NCI-H446 (cell line): ENCODE data around the gene CGRRF1.

Experiments used
- DNase-seq, 2 experiments: peaks; one replicate each; lab custom pipeline; 2025; lab: John Stamatoyannopoulos, UW

CGRRF1 gene, protein sequence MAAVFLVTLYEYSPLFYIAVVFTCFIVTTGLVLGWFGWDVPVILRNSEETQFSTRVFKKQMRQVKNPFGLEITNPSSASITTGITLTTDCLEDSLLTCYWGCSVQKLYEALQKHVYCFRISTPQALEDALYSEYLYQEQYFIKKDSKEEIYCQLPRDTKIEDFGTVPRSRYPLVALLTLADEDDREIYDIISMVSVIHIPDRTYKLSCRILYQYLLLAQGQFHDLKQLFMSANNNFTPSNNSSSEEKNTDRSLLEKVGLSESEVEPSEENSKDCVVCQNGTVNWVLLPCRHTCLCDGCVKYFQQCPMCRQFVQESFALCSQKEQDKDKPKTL

DNA sequence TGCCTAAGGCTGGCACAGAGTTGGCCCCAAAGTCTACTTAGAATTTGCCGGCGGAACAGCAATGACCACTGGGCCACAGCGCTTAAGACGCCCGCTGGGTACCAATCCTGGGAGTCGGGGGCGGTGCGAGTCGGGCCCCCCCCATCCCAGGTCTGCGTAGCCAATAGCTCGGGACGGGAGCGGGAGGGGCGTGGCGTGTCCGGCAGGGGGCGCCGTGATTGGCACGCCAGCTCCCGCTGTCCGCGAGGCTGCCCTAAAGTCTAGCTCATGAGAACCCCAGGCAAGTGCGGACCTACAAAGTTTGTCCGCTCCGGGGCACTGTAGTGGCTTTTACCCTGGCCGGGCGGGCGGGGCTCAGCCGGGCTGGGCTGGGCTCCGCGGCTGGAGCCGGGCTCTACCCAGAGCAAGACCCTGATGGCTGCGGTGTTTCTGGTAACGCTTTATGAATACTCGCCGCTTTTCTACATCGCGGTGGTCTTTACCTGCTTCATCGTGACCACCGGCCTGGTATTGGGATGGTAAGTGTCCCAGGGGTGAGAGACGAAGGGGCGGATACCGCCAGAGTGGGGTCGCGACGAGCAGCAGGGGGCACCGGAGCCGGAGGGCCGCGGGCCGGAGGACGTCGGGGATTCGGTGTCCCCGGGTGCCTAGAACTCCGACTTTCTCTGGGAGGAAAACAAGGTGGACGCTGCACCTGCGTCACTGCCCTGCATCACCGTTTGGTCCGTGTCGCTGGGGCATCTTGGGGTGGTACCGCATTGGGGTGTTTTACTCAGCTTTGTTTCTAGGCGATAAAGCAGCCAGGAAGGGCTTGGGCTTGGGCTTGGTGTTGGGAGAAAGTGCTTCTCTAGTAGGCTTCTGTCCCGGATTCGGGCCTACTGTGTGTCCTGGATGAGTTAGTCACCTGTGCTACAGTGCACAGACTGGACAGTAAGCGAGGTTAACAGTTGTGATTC is at the start of gene CGRRF1:
TSS of gene CGRRF1 (plus strand) at position 361 of the 956 bp plus-strand sequence. CDS start at position 415, 54 bp downstream.
- DNase-seq: peak; percentile 94 to 96

DNA sequence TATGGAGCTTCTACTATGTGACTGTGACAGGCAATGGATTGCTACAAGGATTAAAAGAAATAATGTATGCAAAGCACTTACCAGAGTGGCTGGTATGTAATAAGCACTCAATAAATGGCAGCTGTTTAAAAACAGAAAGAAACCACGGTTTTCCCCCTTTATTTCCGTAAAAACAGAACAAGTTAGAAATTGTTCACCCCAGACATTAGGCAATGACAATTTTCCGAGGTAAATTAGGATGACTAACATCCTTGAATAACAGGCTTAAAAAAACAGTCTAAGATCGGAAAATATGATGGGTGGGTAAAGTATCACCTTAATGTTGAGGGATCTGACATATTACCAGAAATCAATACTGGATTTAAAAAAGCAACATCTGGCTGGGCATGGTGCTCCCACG is 47.7 kb upstream of the CGRRF1 start:
- no peak for DNase-seq

DNA sequence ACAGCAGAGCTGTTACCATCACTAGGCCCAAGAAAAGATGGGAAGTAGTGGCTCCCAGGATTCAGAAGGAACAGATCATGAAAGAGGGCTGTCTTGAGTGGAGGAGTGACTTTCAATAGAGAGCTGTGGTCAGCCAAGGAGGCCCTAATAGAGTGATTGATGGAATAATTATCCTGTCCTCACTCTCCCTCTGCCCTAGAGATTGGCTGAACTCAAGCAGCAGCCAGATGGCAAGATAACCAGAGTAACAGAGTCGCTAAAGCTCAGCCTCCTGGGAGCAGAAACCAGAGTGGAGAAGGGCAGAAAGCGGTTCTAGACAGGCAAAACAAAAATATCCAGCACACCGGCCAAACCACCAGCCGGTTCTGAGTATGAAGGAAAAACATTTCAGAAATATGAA is 44.1 kb upstream of the CGRRF1 start:
- peak in 1 of 2 experiments; percentile 52 for DNase-seq

DNA sequence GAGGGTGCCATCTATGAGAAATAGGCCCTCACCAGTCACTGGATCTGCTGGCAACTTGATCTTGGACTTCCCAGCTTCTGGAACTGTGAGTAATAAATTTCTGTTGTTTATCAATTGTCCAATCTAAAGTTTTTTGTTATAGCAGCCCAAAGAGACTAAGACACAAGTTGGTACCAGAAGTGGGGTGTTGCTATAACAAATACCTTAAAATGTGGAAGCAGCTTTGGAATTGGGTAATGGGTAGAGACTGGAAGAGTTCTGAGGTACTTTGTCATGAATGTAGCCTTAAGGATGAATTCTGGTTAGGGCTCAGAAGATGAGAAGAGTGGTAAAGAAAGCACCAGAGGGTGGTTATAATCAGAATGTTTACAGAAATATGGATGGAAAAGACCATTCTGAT is 42.4 kb upstream of the CGRRF1 start:
- no peak for DNase-seq

DNA sequence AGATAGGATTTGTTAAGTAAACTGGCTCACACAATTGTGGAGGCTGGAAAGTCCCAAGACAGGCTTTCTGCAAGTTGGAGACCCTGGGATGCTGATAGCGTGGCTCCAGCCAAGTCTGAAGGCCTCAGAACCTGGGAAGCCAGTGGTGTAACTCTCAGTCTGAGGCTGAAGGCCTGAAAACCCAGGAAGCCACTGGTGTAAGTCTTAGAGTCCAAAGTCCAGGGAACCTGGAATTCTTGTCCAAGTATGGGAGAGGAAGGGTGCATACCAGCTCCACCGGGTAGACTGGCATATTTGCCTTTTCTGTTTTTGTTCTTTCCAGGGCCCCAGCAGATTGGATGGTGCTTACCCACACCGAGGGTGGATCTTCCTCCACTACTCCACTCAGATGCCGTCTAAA is 39.0 kb upstream of the CGRRF1 start:
- no peak for DNase-seq

DNA sequence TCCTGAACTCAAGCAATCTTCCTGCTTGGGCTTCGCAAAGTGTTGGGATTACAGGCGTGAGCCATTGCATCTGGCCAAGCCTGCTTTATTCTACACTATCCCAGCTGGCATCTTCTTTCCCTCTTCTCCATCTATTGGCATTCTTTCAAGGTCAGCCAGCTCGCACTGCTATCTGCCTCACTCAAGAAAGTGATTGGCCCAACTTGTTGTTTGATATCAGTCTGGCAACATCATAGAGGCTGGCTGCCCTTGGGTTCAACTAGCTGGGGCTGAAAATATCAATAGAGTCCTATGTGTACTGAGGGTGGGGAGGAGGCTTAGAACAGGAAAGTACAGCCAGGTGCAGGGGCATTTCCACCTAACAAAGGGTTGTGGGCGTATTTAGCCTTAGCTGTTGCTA is 38.1 kb upstream of the CGRRF1 start:
- no peak for DNase-seq

DNA sequence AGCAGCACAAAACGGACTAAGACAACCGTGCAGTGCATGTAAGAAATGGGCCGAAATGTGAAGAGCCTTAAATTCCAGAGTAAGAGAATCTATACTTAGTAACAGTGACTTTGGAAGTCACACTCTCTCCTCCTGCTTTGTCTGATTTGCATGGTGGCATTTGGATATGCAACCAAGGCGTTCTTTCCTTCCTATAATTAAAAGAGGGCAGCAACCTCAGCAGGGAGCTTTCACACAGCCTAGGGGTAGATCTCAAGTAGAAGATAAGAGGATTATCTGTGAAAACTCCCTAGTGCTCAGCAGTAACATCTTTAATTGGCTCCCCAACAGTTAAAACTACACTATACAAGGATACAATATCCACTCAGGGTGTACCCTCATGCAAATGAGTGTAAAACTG is 37.4 kb upstream of the CGRRF1 start:
- DNase-seq: no peak

DNA sequence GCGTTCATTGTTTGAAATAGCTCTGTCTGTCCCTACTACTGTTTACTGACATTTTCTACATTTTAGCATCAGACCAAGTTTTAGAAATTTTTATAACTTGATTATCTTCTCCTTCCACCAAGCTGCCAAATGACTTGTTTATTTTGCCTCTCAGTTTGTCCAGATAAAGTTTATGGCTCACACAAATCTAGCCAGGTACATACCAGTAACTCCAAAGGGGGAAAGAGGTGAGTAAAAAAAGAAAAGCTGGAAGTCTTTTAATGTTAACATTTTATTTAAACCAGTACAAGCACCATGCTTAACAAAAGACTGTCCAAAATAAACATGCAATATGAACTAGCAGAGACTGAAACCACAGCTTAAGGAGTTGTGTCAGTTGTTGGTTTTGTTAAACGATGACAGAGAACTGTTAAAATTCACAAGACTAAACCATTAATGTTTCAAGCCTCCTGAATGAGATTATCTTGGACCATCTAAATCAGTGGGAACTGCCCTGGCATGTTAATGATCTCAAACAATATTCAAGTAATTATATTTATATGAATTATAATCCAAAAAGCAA is 35.4 kb upstream of the CGRRF1 start:
- DNase-seq: no peak

DNA sequence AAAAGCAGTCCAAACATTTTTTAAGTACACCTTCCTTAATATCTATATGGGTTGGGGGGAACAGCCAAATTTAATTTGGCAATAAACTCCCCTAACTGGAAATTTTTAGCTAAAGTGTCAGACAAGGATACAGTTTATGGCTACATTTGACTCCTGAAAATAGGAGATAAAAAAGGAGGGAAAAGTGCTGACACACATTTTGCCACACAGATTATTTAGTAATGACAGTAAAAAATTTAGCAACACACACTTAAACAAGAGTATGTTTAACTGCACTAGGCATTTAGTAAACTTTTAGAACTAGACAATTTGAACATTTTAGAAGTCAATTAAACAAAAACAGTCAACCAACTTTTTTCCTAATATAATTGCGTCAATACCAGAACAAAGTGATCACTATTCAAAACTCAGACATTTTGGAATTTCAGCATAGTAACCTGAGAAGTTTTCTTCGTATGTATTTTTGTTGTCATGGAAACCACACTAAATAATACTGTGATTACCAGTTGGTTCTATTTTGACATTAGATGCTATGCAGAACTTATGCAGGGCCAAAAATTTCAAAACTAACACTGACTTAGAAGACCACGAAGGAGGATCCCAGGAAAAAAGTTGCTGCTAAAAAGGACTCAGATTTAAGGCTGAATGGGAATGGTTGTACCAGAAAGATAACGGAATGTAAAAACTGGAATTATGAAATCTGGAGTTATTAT is 34.4 kb upstream of the CGRRF1 start:
- DNase-seq: no peak

DNA sequence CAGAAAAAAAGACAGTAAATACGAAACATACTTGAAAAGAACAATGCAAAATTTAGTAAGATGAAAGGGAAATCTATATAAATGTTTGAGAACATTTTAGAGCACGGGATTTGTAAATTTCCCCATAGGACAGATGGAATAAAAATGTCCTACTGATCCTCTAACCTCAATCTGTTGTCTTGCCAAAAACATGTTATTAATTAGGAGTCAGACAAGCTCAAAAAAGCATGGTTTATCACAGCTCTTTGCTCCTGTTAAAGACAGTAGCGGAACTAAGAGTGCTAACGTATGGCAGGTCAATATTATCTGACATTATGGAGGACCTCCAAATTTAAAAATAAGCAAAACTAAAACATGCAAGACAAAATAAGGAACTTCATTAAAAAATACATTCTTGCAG is 33.8 kb upstream of the CGRRF1 start:
- no peak for DNase-seq

DNA sequence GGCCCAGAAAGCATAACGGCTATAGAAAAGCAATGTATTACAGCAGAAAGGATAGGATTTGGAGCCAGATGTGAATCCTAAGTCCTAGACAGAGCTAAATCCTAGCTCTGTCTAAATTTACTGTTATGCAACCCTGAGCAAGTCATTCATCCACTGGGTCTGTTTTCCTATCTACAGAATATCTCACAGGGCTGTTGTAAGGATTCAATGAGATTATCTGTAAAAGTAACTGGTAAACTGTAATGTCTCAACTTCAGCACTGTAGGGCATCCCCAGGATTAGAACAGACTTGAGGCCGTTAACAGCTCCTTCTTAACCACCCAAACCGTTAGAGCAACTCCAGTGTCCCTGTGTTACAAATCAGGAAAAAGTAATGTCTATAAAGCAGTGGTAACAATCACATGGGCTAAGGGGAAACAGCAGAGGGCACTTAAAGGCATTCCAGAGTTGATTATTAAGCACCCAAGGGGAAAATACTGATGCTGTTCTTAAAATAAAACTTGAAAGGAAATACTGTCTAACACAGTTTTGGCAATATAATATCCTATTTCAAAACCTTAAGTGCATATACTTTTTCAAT is 31.0 kb upstream of the CGRRF1 start:
- no peak for DNase-seq

DNA sequence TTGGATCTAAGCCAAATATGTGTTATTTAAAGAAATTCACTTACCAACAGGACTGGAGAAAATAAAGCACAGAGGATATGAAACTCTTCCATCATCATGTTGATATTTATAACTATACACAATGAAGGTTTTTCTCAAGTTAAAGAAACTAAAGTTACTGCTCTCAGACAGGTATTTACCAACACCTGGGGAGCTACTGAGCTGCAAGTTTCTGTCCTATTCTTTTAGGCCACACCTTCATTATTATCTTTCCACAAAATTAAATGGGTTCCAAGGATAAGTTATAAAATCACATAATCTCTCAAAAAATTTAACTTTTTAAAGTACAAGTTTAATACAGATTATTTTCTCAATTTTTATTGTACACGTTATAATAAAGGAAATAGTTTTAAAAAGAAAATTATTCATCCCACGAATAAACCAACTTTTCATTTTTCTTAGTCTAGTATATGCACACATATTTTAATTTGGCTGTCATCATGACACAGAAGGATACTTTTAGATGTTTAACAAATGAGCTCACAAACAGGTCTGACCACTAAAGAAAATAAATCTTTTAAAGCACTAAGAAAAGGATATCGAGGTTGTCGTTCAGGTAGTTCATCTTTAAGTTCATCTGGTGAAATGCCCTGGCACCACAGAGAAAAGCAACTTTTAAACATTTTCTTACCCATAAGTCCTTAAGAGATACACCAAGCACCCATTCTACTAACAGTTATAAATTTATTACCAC is 28.7 kb upstream of the CGRRF1 start:
- DNase-seq: no peak

DNA sequence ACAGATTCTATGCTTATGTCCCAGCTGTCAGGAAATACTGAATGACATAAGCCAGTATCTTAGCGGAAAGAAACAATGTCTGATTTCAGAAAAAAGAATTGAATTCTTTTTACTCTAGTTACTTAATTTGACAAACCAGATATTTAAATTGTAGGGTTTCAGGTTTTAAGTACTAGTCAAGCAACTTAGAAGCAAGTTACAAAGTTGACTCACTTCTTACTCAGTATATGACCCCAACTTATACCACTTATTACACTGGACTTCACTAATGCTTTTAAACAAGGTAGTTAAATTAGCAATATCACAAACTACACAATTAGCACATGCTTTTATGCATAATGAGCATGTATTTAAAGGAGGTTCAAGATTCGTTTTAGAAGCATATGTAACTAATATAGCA is 28.0 kb upstream of the CGRRF1 start:
- no peak for DNase-seq

DNA sequence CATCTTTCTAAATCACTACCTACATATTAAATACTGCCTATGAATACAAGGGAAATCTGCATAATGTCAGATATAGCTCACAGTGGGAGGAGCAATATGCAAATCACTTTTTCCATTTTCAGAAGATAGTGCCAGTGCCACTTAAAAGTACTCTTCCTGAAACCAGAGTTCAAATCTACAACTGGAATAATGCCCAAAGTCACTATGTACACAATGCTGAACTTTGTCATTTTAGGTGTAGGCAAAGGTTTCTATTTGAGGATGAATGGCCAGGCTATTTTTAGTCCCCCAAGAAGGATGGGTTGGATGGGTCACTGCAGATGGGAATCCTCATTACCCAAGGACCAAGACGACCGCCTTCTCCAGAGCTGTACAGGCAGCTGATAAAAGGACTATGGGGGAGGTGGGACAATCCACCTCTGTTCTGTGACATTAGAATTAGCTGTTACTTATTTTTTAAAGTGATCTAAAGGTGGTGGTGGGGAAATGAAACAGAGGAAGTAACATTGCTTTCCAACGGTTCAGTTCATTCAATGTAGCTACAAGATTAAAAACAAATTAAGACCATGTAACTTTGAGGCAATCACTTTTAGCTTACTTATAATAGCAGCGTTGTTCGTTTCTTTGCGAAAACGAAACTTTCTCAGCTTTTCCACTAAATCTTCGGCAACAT is 26.5 kb upstream of the CGRRF1 start:
- DNase-seq: no peak

DNA sequence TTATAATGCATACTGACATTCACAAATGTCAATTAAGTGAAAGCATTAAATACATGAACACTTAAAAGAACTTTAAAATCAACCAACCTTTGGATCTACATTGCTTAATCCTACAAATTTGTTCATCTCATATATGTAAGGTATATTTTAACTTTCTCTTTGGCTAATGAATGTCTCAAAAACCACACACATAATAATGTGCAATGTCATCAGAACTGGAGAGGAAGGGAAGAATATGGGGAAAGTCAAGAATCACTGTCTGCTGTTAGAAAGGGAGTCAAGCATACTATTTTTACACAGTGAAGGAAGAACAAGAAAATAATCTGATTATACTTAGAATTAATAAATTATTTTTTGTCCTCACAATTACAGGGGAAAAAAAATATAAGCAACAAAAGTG is 25.9 kb upstream of the CGRRF1 start:
- no peak for DNase-seq

DNA sequence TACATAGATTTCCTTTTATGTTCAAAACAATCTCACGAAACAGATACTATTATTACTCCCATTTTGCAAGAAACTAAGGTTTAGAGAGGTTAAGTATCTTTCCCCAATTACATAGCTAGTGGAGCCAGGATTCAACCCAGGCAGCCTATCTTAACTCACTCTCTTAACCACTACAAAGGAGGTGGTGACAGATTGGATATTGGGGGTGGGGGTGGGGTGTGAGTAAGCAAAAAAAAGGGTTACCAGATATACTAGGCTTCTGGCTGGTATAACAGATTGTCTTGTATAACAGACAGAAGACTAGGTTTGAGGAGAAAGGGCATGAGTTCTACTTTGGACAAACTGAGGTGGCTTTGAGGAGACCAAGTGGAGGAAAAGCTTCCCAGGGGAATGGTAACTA is 23.0 kb upstream of the CGRRF1 start:
- no peak for DNase-seq

DNA sequence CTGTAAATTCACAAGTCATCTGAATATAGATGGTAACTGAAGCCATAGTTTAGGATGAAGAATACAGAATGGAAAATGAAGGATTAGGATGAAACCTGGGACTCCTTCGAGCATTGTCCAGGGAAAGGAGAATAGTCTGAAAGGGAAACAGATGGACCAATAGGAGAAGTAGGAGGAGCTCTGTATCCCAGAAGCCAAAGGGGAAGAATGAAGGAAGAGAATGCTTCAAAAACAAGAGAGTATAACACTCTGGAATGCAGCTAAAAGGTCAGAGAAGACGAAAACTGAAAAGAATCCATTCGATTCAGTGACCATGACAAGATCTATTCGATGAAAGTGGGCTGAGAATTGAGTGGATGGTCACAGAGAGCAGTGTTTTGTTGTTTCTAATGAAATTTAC is 21.9 kb upstream of the CGRRF1 start:
- DNase-seq: peak; percentile 20 to 34

DNA sequence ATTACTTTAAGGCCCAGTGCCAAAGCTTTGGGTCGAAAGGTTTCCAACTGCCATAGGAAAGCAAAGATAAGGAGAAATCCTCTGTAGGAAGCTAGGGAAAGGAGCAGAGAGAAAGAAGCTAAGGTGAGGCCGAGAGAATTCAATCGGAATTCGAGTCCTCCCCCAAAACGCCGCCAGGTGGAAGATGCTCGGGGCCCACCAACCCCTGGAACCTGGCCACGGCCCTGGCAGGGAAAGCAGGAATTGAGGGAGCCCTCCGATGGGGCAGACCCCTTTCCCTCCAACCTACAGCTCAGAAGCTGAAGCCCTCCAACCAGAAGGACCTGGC is 21.4 kb upstream of the CGRRF1 start:
- DNase-seq: no peak

DNA sequence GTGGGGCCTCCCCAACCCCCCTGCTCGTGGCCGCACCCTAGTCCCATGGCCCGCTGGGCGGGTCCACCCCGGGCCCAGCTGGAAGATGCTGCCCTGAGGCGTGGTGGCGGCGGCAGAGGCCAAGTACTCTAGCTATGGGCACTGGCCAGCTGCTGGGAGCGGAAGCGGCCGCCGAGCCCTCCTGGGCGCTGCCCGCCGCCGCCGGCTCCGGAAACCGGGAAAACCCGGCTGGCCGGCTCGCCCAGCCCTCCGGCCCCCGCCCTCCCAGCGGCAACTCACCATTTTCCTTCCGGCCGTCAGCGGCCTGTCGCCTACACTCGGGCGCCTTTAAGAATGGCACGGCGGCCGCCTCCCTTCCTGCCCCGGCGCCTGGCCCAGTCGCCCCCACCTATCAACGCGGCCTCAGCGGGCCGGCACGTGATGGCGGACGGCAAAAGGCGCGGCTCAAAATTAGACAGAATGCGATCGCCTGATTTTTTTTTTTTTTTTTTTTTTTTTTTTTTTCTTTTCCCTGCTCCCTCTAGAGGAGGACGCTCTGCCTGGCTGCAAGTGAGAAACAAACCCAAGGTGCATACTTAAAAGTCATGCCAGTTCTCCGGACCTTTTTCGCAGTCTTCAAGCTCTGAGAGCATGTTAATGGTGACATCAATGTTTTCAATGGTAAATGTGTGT is 20.9 kb upstream of the CGRRF1 start, which contains the start of gene GMFB:
TSS of gene GMFB (minus strand) at position 335 of the 672 bp plus-strand sequence. CDS start at position 282, 53 bp downstream.
- peak; percentile 76 to 90 for DNase-seq

DNA sequence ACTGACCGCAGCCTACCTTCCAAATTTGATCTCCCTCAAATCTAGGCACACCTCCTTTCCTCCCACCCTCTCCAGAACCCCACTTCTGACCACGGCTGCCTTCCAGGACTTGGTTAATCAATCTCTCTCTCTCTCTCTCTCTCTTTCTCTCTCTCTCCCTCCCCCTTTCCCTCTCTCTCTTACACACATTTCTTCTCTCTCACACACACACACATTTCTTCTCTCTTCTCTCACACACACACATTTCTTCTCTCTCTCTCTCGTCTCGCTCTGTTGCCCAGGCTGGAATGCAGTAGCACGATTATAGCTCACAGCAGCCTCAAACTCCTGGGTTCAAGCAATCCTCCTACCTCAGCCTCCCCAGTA is 20.4 kb upstream of the CGRRF1 start:
- DNase-seq: no peak
